RWPE2 (cell line): ENCODE measurements around the gene MLPH.

Experiments
- ATAC-seq: fragments of 200-7000 bp; cut with Tn5 transposase; 3 replicates; pipeline ENCODE4 v1.9.1; 2021; ENCODE audit warnings: low read depth
- DNase-seq: peaks from one replicate; pipeline ENCODE4 v3.0.0-alpha.2; 2020; ENCODE audit warnings: low spot score
- H3K27ac ChIP-seq: fragments of 450-650 bp; 2 replicates; pipeline ENCODE4 v1.5.1; 2017; ENCODE audit warnings: mild to moderate bottlenecking; ENCODE audit not compliant: poor library complexity, severe bottlenecking
- H3K27me3 ChIP-seq: fragments of 250-450 bp; sonication (Bioruptor Pico); 2 replicates; pipeline ENCODE4 v1.5.1; 2021; ENCODE audit warnings: mild to moderate bottlenecking, moderate library complexity; ENCODE audit not compliant: insufficient read depth, poor library complexity, severe bottlenecking
- H3K36me3 ChIP-seq: fragments of 250-450 bp; sonication (Bioruptor Pico); 2 replicates; pipeline ENCODE4 v1.5.1; 2020; ENCODE audit warnings: low read depth, mild to moderate bottlenecking, moderate library complexity
- H3K4me1 ChIP-seq: fragments of 250-450 bp; sonication (Bioruptor Pico); 2 replicates; pipeline ENCODE4 v1.5.1; 2021; ENCODE audit warnings: mild to moderate bottlenecking, moderate library complexity; ENCODE audit not compliant: insufficient read depth, poor library complexity, severe bottlenecking
- H3K4me3 ChIP-seq: fragments of 250-450 bp; sonication (Bioruptor Pico); 2 replicates; pipeline ENCODE4 v1.5.1; 2021; ENCODE audit warnings: mild to moderate bottlenecking, moderate library complexity; ENCODE audit not compliant: severe bottlenecking
- H3K9me3 ChIP-seq: fragments of 250-450 bp; sonication (Bioruptor Pico); 2 replicates; pipeline ENCODE4 v1.5.1; 2021; ENCODE audit warnings: mild to moderate bottlenecking, moderate library complexity; ENCODE audit not compliant: severe bottlenecking
- CTCF ChIP-seq: fragments of 450-650 bp; IDR thresholded peaks from one replicate; pipeline ENCODE4 v1.5.1; 2017; ENCODE audit warnings: mild to moderate bottlenecking, moderate library complexity; ENCODE audit not compliant: poor library complexity, severe bottlenecking

The MLPH gene

GRCh38 chr2:237492137-237492890, 5.3 kb downstream of the MLPH start:
- H3K27ac ChIP-seq = no peak overlapping the region
- DNase-seq = no peak
- H3K4me1 ChIP-seq = peaks cover 27% of the 10 kb centered on the region
- ATAC-seq = no peak
- peaks cover 15% of the 10 kb centered on the region for H3K36me3 ChIP-seq
- no peak overlapping the region for H3K4me3 ChIP-seq
- H3K27me3 ChIP-seq = no peaks in the 10 kb centered on the region
- peaks cover 12% of the 10 kb centered on the region for H3K9me3 ChIP-seq
- no peak for TF ChIP-seq CTCF

- no peak for TF ChIP-seq CTCF
- peaks cover 18% of the 10 kb centered on the region for H3K4me1 ChIP-seq
- H3K36me3 ChIP-seq = peaks cover 15% of the 10 kb centered on the region
- H3K27me3 ChIP-seq = no peaks in the 10 kb centered on the region
- no peak overlapping the region for H3K4me3 ChIP-seq
- H3K27ac ChIP-seq = no peak overlapping the region
- no peak for ATAC-seq
- peaks cover 12% of the 10 kb centered on the region for H3K9me3 ChIP-seq
- DNase-seq = no peak
Measured at GRCh38 chr2:237494066-237494465, 7.0 kb downstream of the MLPH start.

- Histone ChIP-seq H3K36me3 (peaks cover 21% of the 10 kb centered on the region), H3K9me3 (peaks cover 12% of the 10 kb centered on the region), H3K27ac (no peak overlapping the region), H3K27me3 (no peaks in the 10 kb centered on the region), H3K4me3 (no peak overlapping the region), H3K4me1 (peaks cover 4% of the 10 kb centered on the region)
- no peak for TF ChIP-seq CTCF
- ATAC-seq = no peak
- no peak for DNase-seq
Measured at GRCh38 chr2:237495521-237496117, 8.6 kb downstream of the MLPH start.

- Histone ChIP-seq H3K4me3 (no peak overlapping the region), H3K9me3 (peaks cover 7% of the 10 kb centered on the region), H3K27me3 (no peaks in the 10 kb centered on the region), H3K27ac (no peak overlapping the region), H3K36me3 (peaks cover 18% of the 10 kb centered on the region), H3K4me1 (peaks cover 9% of the 10 kb centered on the region)
- no peak for ATAC-seq
- no peak for DNase-seq
- TF ChIP-seq CTCF = no peak
Measured at GRCh38 chr2:237496428-237496827, 9.4 kb downstream of the MLPH start.
